ENCODE data around the gene IRAK1.

IRAK1 gene

DNA sequence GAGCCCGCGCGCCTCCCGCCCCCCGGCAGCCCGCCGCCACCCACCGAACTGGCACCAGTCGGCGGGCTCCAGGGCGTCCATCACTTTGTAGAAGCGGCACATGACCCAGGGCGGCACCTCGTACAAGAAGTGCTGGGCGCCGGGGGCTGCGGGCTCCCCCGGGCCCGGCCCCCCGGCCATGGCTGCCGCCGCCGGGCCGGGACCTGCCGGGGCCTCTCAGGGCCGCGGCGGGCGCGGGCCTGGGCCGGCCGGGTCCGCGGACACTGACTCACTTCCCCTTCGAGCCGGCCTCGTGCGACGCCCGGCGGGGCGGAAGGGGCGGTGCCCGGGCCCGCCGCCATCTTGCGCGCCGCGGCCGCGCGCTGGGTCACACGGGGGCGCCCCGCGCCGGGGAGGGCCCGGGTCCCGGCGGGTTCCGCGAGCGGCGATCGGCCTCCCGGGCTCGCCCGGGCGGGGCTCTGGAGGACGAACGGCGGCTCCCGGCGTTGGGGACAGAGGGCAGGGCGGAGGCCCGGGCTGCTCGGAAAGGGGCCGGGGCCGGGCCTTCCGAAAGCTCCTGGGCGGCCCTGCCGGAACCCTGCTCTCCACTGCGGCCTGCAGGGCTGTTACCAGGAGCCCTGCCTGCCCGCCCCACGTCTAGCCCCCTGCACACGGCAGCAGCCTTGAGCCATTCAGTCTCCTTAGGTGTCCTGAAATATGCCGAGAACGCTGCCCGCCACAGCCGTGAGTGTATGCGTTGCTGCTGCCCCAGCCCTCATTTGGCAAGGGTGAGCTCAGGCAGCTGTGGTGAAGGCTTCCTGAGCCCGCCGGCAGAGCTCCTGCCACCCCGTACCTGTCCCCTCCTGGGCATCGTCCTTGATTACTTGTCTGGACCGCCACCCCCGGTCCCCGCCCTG is at the start of gene IRAK1:
TSS of gene IRAK1 (minus strand) at position 270 of the 896 bp plus-strand sequence. CDS start at position 180, 90 bp downstream.
- DNase-seq (peak; percentile 43), ATAC-seq (replicated peaks) (peak; percentile 81 to 87)
- peaks cover 0 to 4% of the 10 kb centered on the region in 2 donors for H3K27me3 Mint-ChIP-seq
- H3K4me3 Mint-ChIP-seq = peak within 1 kb of the TSS; percentile 87 to 90
- H3K4me1 Mint-ChIP-seq = peaks cover 21 to 39% of the 10 kb centered on the region in 2 donors
- H3K36me3 Mint-ChIP-seq = peaks cover 17 to 22% of the 10 kb centered on the region in 2 donors
- no peaks in the 10 kb centered on the region for H3K9me3 Mint-ChIP-seq
- H3K27ac Mint-ChIP-seq = peak within 1 kb of the TSS; percentile 97

DNA sequence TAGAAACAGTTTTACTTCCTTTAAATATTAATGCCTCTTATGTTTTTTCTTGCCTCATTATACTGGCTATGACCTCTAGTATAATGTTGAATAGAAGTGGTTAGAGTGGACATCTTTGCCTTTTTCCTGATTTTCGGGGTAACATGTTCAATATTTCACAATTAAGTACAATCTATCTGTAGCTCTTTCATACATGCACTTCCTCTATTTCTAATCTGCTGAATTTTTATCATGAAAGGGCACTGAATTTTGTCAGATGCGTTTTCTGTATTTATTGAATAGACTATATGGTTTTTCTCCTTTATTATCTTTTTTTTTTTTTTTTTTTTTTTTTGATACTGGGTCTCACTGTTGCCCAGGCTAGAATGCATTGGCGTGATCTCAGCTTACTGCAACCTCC is 48.9 kb upstream of the IRAK1 start:
- Mint-ChIP-seq H3K36me3 (peaks cover 0 to 6% of the 10 kb centered on the region in 2 donors), H3K4me1 (peaks cover 16 to 54% of the 10 kb centered on the region in 2 donors), H3K27ac (no peak overlapping the region), H3K4me3 (no peak overlapping the region), H3K9me3 (no peaks in the 10 kb centered on the region), H3K27me3 (no peaks in the 10 kb centered on the region)
- DNase-seq = no peak
- no peak for ATAC-seq (replicated peaks)

DNA sequence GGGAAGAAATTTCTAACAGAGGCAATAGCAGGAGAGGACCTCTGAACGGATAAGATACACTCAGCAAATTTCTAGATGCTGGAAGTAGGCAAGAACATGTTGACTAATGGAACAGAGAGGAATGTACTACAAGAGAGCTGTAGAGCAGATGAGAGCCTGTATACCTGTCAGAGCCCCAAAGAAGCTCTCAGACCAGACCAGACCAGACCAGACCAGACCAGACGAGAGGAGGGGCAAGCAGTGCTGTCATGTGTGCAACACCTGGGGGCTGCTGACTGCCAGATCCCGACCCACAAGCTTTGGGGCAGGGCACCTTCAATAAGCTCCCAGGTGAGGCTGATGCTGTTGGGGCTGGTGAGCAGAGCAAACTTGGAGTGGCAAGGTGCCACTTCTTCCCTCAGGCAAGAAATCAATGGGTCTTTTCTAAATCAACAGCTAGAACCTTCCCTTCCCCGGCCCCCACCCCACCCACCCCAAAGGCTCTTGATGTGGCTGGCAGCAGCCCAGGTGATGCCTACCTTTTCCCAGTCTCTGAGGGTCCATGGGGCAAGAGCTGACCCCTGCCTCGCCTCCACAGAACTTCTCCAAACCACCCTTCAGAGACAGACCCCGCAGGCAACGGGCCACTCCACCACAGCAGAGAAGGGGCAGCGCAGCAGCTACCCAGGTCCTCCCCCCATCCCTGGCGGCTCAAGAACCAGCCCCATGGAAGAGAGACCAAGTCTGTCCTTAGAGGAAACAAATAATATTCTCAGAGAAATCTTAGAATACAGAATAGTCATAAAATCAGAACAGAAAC is 45.1 kb upstream of the IRAK1 start:
- DNase-seq (no peak), ATAC-seq (replicated peaks) (no peak)
- H3K36me3 Mint-ChIP-seq = peaks cover 9 to 11% of the 10 kb centered on the region in 2 donors
- no peak overlapping the region for H3K4me3 Mint-ChIP-seq
- peak overlapping the region; percentile 80 for H3K27ac Mint-ChIP-seq
- H3K9me3 Mint-ChIP-seq = no peaks in the 10 kb centered on the region
- peaks cover 34 to 62% of the 10 kb centered on the region in 2 donors for H3K4me1 Mint-ChIP-seq
- H3K27me3 Mint-ChIP-seq = no peaks in the 10 kb centered on the region

DNA sequence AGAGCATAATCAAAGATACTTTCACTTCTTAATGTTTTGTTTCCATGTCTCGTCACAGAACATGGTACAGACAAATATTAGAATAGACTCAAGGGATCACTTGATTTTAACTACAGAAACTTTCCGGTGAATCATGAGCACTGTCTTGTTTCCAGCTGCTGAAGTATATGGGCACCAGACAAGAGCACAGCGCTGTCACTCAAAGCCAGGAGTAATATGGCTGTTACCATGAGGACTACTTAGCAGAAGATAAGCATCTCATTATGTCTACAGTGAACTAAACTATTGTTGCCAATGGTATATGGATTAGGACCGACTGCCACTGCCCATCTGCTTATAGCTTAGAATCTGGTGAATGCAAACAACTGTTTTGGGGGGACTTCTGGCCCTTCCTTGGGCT is 43.5 kb upstream of the IRAK1 start:
- Mint-ChIP-seq H3K9me3 (no peaks in the 10 kb centered on the region), H3K36me3 (peaks cover 13 to 16% of the 10 kb centered on the region in 2 donors), H3K27me3 (no peaks in the 10 kb centered on the region), H3K4me1 (peaks cover 38 to 70% of the 10 kb centered on the region in 2 donors), H3K4me3 (no peak overlapping the region), H3K27ac (no peak overlapping the region)
- ATAC-seq (replicated peaks) (peak; percentile 44 to 62), DNase-seq (no peak)

DNA sequence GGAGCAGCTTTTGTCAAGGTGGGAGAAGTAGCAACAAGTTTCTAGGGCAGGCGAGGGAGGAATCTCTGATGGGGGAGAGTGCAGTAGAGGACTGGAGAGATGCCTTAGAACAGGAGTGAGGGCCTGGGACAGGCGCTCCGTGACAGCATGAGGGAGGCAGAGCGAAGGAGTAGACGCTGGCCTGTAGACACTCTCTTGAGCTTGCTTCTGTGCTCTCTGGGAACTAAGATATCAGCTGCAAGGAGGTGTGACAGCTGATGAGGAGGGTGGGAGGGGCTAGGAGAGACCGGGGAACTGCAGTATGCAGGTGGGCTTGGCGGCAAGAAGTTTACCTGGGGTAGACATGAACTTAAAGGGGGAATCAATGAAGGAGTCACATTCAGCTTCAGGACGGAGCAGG is 42.1 kb upstream of the IRAK1 start:
- ATAC-seq (replicated peaks) = no peak
- Mint-ChIP-seq H3K27ac (no peak overlapping the region), H3K4me1 (peaks cover 46 to 80% of the 10 kb centered on the region in 2 donors), H3K9me3 (no peaks in the 10 kb centered on the region), H3K27me3 (no peaks in the 10 kb centered on the region), H3K4me3 (no peak overlapping the region), H3K36me3 (peaks cover 16 to 23% of the 10 kb centered on the region in 2 donors)
- no peak for DNase-seq

DNA sequence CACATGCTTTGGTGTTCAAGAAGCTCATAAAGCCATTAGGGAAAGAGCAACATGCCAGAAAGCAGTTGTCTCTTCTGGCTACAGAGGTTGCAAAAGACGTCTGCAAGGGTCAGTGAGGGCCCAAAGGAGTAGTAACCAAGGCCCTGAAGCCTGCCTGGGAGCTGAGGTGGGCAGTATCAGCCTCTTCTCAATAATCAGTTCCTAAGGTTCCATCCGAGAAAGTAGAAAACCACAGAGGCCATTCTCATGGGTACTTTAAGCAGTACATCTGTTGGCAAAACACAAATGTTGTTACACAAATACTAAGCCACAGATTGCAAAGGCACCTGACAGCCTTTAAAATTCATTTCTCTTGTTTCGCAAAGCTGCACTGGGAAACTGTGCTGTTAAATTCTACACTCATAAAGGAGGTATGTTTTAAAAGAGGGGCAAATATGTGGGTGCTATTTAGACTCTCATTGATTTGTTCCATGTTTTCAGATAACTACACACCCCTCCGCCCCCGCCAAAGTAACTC is 40.1 kb upstream of the IRAK1 start:
- DNase-seq = no peak
- Mint-ChIP-seq H3K4me3 (no peak overlapping the region), H3K27ac (peak overlapping the region; percentile 25), H3K27me3 (no peaks in the 10 kb centered on the region), H3K4me1 (peaks cover 42 to 63% of the 10 kb centered on the region in 2 donors), H3K36me3 (peaks cover 16 to 21% of the 10 kb centered on the region in 2 donors), H3K9me3 (no peaks in the 10 kb centered on the region)
- no peak for ATAC-seq (replicated peaks)

DNA sequence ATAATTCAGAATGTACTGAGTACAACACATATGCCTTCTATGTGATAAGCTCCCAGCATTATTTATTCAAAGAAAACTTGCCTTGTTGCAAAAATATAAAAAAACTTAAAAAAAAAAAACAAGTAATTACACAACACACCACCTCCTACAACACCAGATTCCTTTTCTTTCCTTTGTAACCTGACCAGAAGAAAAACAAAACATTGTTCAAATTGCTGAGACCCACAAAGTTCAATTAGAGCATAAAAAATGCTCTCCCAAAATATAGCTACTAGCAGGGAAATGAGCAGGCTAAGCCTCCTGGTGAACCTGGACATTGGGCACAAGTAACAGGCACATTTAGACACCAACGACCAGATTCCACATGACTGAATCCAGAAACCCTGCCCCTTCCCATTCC is 39.5 kb upstream of the IRAK1 start:
- Mint-ChIP-seq H3K4me3 (no peak overlapping the region), H3K36me3 (peaks cover 16 to 21% of the 10 kb centered on the region in 2 donors), H3K9me3 (no peaks in the 10 kb centered on the region), H3K4me1 (peaks cover 37 to 58% of the 10 kb centered on the region in 2 donors), H3K27ac (peak overlapping the region; percentile 25), H3K27me3 (no peaks in the 10 kb centered on the region)
- ATAC-seq (replicated peaks) (no peak), DNase-seq (no peak)

DNA sequence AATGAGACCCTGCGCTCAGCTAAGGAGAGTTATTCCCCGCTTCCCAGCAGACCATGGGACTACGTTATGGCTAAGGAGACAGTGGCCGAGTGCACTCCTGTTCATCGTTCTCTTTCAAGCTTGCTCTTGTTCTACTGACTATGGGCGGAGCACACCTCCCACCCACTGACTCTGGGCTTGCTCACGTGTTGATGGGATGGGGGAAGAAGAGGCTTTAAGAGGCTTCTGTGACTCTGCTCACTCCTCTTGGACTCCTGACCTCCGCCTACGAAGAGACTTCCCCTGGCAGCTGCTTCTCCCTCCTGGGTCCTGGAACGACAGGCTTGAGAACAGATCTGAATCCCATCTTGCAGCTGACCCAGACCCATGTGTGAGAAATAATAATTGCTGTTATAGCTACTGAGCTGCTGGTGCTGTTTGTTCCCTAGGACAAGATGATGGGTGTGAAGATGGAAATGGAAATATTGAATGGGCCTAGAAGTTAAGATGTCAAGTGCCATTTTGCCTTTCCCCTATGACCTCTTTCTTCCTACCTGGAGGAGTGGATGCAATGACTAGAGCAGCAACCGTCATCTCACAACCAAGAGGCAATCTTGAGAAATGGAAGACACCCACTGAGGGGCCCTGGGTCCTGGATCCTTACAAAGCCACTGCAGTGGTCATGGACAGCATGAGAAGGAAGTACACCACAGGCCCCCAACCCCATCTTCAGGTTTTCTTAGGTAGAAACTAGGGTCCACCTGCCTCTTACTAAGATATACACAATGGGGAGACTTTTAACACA is 38.7 kb upstream of the IRAK1 start:
- H3K9me3 Mint-ChIP-seq = no peaks in the 10 kb centered on the region
- peaks cover 30 to 50% of the 10 kb centered on the region in 2 donors for H3K4me1 Mint-ChIP-seq
- ATAC-seq (replicated peaks) = no peak
- H3K36me3 Mint-ChIP-seq = peaks cover 16 to 21% of the 10 kb centered on the region in 2 donors
- no peak overlapping the region for H3K4me3 Mint-ChIP-seq
- H3K27ac Mint-ChIP-seq = peak overlapping the region; percentile 72
- DNase-seq = no peak
- no peaks in the 10 kb centered on the region for H3K27me3 Mint-ChIP-seq

DNA sequence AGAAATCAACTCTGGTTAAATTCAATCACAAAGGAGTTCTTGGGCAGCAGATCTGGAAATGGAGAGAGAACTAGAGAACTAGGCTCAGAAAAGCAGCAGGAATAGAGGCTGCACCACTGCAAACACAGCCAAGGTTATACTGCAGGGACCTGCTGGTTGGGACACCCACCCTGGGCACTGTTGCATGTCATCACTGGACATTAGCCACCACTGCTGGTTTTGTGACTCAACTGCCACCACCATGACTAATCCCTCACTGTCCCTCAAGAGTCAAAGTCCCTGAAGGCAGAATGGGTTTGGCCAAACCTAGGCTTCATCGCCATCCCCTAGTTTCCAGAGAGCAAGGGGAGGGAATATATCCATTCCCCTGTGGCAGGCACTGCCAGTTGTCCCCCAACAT is 38.1 kb upstream of the IRAK1 start:
- no peaks in the 10 kb centered on the region for H3K27me3 Mint-ChIP-seq
- peaks cover 16 to 21% of the 10 kb centered on the region in 2 donors for H3K36me3 Mint-ChIP-seq
- no peak overlapping the region for H3K27ac Mint-ChIP-seq
- DNase-seq = no peak
- no peak overlapping the region for H3K4me3 Mint-ChIP-seq
- ATAC-seq (replicated peaks) = no peak
- H3K4me1 Mint-ChIP-seq = peaks cover 29 to 46% of the 10 kb centered on the region in 2 donors
- H3K9me3 Mint-ChIP-seq = no peaks in the 10 kb centered on the region

DNA sequence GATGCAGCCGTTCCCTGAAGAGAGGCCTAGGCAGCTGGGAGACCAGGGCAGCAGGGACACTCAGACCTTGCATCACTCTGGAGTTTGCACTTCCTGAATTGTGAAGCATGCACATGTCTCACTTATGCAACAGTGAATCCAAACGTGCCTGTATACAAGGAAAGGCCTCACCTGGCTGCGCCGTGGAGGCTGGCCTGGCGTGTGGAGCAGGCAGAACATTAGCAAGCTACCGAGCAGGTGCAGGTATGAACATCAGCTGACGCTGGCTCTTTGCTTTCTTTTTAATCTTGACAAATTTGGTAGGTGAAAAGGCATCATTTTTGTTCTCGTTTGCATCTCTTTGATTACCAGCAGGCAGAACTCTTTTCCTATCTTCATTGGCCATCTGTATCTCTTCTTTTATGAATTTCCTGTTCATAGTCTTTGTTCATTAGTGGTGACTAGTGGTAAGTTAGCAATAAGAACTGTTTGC is 37.1 kb upstream of the IRAK1 start:
- Mint-ChIP-seq H3K27me3 (no peaks in the 10 kb centered on the region), H3K27ac (no peak overlapping the region), H3K9me3 (no peaks in the 10 kb centered on the region), H3K4me3 (no peak overlapping the region), H3K36me3 (peaks cover 12 to 18% of the 10 kb centered on the region in 2 donors), H3K4me1 (peaks cover 27 to 42% of the 10 kb centered on the region in 2 donors)
- DNase-seq = no peak
- ATAC-seq (replicated peaks) = no peak

DNA sequence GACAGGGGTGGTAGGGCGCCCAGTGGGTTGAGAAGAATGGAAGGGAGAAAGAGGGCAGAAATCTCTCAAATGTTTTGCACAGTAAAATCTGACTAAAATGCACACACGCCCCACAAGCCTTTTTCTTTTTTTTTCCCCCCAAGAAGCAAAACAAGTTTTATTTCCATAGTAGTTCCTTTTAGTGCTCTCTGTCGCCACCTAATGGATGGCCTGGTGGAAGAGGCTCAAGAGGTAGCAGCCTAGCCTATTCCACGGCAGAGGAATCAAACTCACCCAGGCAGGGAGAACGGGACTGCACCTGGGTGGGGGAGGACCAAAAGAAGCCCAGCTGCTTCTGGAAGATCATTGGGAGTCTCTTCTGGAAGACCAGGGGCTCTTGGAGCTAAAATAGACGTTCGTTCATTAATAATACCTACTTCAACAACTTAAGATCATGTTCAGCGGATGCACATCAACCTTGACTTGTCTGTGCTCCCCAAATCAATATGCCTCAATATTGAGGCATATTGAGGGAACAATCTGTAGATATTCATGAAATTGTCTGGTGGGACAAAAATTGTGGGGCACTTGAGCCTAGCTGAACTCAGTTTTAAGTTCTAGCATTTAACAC is 31.6 kb upstream of the IRAK1 start:
- Mint-ChIP-seq H3K4me3 (no peak overlapping the region), H3K36me3 (peaks cover 9 to 12% of the 10 kb centered on the region in 2 donors)

DNA sequence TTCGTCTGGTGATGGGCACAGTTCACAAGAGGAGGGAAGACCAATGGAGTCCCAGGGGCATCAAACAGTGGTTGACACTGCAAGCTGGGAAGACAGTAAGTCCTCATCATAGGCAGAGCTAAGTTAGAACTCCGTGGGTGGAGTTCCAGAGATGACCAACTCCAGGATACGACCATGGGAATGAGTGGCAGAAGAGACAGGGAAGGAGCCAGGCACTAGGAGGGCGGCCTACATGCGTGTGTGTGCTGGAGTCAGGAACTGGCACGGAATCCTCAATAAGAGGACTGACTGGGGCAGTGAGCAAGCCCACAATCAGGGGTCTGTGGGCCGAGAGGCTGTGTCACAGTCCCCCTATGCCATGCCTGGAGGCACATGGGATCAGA is 30.4 kb upstream of the IRAK1 start:
- ATAC-seq (replicated peaks) (no peak), DNase-seq (no peak)
- H3K4me1 Mint-ChIP-seq = peaks cover 12 to 21% of the 10 kb centered on the region in 2 donors
- H3K9me3 Mint-ChIP-seq = no peaks in the 10 kb centered on the region
- no peak overlapping the region for H3K4me3 Mint-ChIP-seq
- H3K27ac Mint-ChIP-seq = no peak overlapping the region
- peaks cover 9 to 12% of the 10 kb centered on the region in 2 donors for H3K36me3 Mint-ChIP-seq
- no peaks in the 10 kb centered on the region for H3K27me3 Mint-ChIP-seq

More for the DNA sequence above, 31.6 kb upstream of the IRAK1 start:
- Mint-ChIP-seq H3K9me3 (no peaks in the 10 kb centered on the region), H3K4me1 (peaks cover 12 to 21% of the 10 kb centered on the region in 2 donors), H3K27me3 (no peaks in the 10 kb centered on the region), H3K27ac (peak overlapping the region; percentile 27)
- ATAC-seq (replicated peaks) (peak; percentile 54 to 77), DNase-seq (peak; percentile 23)

Measured in stimulated activated naive B cell treated with anti-CD40 and anti-IgM and Interleukin-4, amounts not matched to agents 10 μg/mL and 1 μg/mL and 100 μg/mL, for 72 hours (primary cell).